Kidney epithelial cell (primary cell): ENCODE data around the gene ZNF154. TPM values are rescaled to one million over a fixed set of nuclear protein-coding genes. Genes with fewer than 3 reads are reported as not detected.

Source experiments
- DNase-seq: peaks from one replicate; pipeline ENCODE4 v3.0.0-alpha.2; 2010; ENCODE audit warnings: low read depth
- H3K27me3 ChIP-seq: 2 replicates; pipeline ENCODE4 v1.6.0; 2011; ENCODE audit warnings: low read length; ENCODE audit not compliant: control insufficient read depth, insufficient read depth
- H3K36me3 ChIP-seq: 2 replicates; pipeline ENCODE4 v1.5.1; 2011; ENCODE audit warnings: low read length; ENCODE audit not compliant: control insufficient read depth, insufficient read depth
- H3K4me3 ChIP-seq: 2 replicates; pipeline ENCODE4 v1.5.1; 2011; ENCODE audit warnings: low read depth, mild to moderate bottlenecking, control low read depth, low read length
- total RNA-seq: library from RNA; depleted of rRNA; stranded (reverse); fragments of >200 nt; gene quantifications from 2 replicates; pipeline ENCODE4 v1.2.3, GENCODE V29; 2015
- TF ChIP-seq, protein P1 (sequence below): IDR thresholded peaks from 2 replicates; pipeline ENCODE4 v1.5.1; 2011; ENCODE audit warnings: mild to moderate bottlenecking, moderate library complexity, low read length, control low read depth, inconsistent platforms; ENCODE audit not compliant: insufficient read depth, poor library complexity, severe bottlenecking

Gene ZNF154
- total RNA-seq, 1 donor from 2014 or later: 3.3 TPM

DNA sequence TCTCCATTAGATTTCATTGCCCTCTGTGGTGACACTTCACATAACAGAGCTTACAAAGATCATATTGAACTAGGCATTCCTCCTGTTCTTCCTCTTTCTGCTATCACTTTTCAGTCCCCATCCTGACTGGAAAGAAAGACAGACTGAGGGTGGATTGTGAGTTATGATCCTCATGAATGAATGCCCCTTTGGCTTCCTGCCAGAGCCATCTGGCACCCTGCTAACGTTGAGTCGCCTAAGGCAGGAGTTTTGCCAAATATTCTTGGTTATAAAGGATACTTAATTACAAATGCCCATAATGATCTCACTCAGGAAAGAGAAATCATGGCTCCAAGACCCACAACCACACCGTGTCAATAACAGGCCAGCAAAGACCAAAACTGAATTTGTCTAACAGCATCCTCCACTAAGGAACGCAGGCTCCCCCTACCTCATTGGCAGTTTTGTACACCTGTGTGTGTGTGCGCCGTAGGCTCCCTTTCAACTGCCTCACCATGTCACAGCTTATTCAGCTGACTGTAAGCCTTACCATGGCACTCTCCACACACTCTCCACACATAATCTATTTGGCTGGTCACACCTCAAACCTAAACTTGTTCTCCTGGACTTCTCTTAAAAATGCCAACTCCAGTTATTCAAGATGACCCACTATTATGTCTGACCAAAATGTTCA, 60.5 kb downstream of the ZNF154 start:
- no peaks in the 10 kb centered on the region for H3K36me3 ChIP-seq
- DNase-seq: no peak
- H3K27me3 ChIP-seq: no peaks in the 10 kb centered on the region
- H3K4me3 ChIP-seq: no peak overlapping the region
- TF ChIP-seq, protein P1, sequence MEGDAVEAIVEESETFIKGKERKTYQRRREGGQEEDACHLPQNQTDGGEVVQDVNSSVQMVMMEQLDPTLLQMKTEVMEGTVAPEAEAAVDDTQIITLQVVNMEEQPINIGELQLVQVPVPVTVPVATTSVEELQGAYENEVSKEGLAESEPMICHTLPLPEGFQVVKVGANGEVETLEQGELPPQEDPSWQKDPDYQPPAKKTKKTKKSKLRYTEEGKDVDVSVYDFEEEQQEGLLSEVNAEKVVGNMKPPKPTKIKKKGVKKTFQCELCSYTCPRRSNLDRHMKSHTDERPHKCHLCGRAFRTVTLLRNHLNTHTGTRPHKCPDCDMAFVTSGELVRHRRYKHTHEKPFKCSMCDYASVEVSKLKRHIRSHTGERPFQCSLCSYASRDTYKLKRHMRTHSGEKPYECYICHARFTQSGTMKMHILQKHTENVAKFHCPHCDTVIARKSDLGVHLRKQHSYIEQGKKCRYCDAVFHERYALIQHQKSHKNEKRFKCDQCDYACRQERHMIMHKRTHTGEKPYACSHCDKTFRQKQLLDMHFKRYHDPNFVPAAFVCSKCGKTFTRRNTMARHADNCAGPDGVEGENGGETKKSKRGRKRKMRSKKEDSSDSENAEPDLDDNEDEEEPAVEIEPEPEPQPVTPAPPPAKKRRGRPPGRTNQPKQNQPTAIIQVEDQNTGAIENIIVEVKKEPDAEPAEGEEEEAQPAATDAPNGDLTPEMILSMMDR: no peak

Other genes starting within 250 kb of the ZNF154 start
- 9.2 and 10.0 TPM in 2 replicates for gene ZNF772, start 231.6 kb downstream of the ZNF154 start, total RNA-seq
- 11.4 and 16.8 TPM in 2 replicates for gene ZNF419, start 221.5 kb downstream of the ZNF154 start, total RNA-seq
- 7.9 and 11.2 TPM in 2 replicates for gene ZNF773, start 209.3 kb downstream of the ZNF154 start, total RNA-seq
- gene ZNF549, start 181.8 kb downstream of the ZNF154 start, total RNA-seq: 4.8 and 5.1 TPM in 2 replicates
- gene ZNF550, start 149.3 kb downstream of the ZNF154 start, total RNA-seq: 5.1 and 6.8 TPM in 2 replicates
- gene ZNF416, start 130.3 kb downstream of the ZNF154 start, total RNA-seq: 5.5 and 6.0 TPM in 2 replicates
- gene ZIK1, start 125.1 kb downstream of the ZNF154 start, total RNA-seq: 6.8 and 9.3 TPM in 2 replicates
- gene ZNF530, start 109.3 kb downstream of the ZNF154 start, total RNA-seq: 3.2 and 6.6 TPM in 2 replicates
- 34.8 and 40.6 TPM in 2 replicates for gene ZNF134, start 95.0 kb downstream of the ZNF154 start, total RNA-seq
- 6.9 and 10.4 TPM in 2 replicates for gene ZNF211, start 76.0 kb downstream of the ZNF154 start, total RNA-seq
- not detected in 2 replicates for gene ZSCAN4, start 40.3 kb downstream of the ZNF154 start, total RNA-seq
- 6.0 and 8.5 TPM in 2 replicates for gene ZNF551, start 27.2 kb downstream of the ZNF154 start, total RNA-seq
- gene ZNF671, start 18.4 kb upstream of the ZNF154 start, total RNA-seq: 2.9 and 4.2 TPM in 2 replicates
- gene ZNF776, start 37.6 kb upstream of the ZNF154 start, total RNA-seq: 9.9 and 12.2 TPM in 2 replicates
- gene ZNF586, start 60.5 kb upstream of the ZNF154 start, total RNA-seq: 9.0 and 10.9 TPM in 2 replicates
- gene ZNF552, start 105.7 kb upstream of the ZNF154 start, total RNA-seq: 7.9 and 8.2 TPM in 2 replicates
- 15.3 and 16.3 TPM in 2 replicates for gene ZNF587B, start 121.1 kb upstream of the ZNF154 start, total RNA-seq
- gene ZNF587, start 140.7 kb upstream of the ZNF154 start, total RNA-seq: 15.8 and 19.3 TPM in 2 replicates
- gene ZNF814, start 179.8 kb upstream of the ZNF154 start, total RNA-seq: 9.9 and 19.3 TPM in 2 replicates
- 7.3 and 12.3 TPM in 2 replicates for gene ZNF417, start 207.4 kb upstream of the ZNF154 start, total RNA-seq
- gene ZNF418, start 226.2 kb upstream of the ZNF154 start, total RNA-seq: 1.9 and 2.6 TPM in 2 replicates
- 3.1 and 8.0 TPM in 2 replicates for gene ZNF256, start 238.5 kb upstream of the ZNF154 start, total RNA-seq